Smooth muscle cell of the pulmonary artery (primary cell): ENCODE results near the gene CEP70. TPM values are rescaled to one million over a fixed set of nuclear protein-coding genes. Genes with fewer than 3 reads are reported as not detected.

Experiments used
- total RNA-seq: library from RNA; depleted of rRNA; stranded (reverse); fragments of >200 nt; gene quantifications from 2 replicates; pipeline ENCODE4 v1.2.3, GENCODE V29; 2014

The CEP70 gene, protein sequence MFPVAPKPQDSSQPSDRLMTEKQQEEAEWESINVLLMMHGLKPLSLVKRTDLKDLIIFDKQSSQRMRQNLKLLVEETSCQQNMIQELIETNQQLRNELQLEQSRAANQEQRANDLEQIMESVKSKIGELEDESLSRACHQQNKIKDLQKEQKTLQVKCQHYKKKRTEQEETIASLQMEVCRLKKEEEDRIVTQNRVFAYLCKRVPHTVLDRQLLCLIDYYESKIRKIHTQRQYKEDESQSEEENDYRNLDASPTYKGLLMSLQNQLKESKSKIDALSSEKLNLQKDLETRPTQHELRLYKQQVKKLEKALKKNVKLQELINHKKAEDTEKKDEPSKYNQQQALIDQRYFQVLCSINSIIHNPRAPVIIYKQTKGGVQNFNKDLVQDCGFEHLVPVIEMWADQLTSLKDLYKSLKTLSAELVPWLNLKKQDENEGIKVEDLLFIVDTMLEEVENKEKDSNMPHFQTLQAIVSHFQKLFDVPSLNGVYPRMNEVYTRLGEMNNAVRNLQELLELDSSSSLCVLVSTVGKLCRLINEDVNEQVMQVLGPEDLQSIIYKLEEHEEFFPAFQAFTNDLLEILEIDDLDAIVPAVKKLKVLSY
- total RNA-seq: 8.8 and 14.7 TPM in 2 replicates

DNA sequence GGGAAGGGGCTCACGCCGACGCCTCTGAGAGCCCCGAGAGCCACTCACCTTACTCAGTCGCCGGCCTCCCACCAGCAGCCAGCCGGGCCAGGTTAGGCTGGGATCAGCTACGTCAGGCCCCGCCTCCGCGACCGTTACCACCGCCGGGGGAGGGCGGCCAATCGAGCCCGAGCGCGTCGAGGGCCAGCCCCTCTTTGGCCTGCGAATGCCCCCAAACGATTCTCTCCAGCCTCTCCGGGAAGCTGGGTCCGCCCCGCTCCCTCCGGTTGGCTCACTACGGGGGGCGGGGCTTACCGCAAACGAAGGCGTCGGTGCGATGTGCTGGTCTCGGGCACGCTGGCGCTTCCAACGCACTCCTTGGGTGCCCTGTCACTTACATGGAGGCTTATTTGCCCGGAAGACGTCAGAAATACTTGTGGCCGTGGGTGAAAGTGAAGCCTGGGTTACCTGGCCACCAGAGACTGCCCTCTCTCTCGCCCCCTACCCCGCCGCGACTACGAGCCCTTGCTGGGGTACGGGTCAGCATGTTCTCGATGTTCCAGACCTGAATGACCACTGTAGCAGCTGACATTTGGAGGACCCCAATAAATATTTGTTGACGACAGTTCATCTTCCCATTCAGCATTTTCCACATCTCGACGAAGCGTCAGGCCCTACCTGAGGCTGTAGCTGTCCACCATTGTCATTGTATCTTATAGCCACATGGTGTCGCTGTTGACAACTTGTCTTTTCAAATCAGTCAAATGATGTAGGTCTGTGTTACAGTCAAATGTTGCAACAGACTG lies at the start of gene CEP70:
TSS of gene CEP70 (minus strand) at position 111 of the 785 bp plus-strand sequence. CDS start 21,333 bp downstream, outside the sequence.

DNA sequence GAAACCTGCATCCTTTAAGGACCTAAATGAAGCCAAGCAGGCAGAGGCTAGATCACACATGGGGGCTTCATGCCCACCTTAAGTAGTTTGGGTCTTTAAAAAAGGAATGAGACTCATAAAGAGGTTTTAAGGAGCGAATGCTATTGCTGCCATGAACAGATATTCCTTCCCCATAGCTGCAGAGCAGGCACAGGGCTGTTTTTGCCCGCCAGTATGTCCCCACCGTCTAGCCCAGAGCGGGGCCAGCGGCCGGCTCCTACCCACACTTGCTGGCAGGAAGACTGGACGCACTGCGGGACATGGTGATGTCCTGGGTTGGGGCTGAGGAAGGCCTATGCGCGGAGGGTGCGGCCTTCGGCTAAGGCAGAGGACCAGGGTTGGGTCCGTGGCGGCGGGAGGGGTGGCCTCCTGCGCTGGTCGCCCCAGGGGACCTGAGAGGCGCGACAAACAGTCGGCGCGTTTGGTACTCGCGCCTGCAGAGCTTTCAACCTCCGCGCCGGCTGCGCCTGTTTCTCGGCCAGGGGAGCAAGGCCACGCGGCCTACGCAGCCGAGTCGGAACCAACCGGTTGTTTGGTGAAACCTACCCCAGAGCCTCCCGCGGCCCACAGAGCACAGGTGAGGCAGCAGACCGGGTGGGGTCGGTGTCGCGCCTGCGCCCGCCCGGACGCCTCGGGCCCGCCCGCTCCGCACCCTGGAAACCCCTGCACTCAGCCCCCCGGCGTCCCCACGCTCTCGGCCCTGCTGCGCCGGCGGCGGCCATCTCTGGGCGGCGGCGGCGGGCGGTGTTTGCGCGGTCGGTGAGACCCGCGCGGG lies 14.5 kb upstream of the CEP70 start, which contains the start of gene FAIM:
TSS of gene FAIM (plus strand) at position 450 of the 814 bp plus-strand sequence. CDS start 10,956 bp downstream, outside the sequence.

Other genes with a start within 250 kb of the CEP70 start
- 54.4 and 74.1 TPM in 2 replicates for gene MRAS, start 245.7 kb downstream of the CEP70 start, total RNA-seq
- 0.07 and 0.23 TPM in 2 replicates for gene ESYT3, start 159.6 kb downstream of the CEP70 start, total RNA-seq
- gene FAIM, start 14.5 kb upstream of the CEP70 start, total RNA-seq: 4.0 and 5.8 TPM in 2 replicates
- 16.5 and 20.1 TPM in 2 replicates for gene PIK3CB, start 240.7 kb upstream of the CEP70 start, total RNA-seq